Upper lobe of left lung (tissue), 6 donors: ENCODE results near the gene CPT1A. TPM values are rescaled to one million over a fixed set of nuclear protein-coding genes. Genes with fewer than 3 reads are reported as not detected.

ENCODE experiments used
- ATAC-seq, 2 donors: fragments of 200-7000 bp; cut with Tn5 transposase; one replicate each; pipeline ENCODE4 v1.9.1; 2022; ENCODE audit warnings: mild to moderate bottlenecking in 2 of 2, moderate library complexity in 2 of 2; ENCODE audit not compliant: low FRiP score in 2 of 2
- DNase-seq, 2 donors: peaks; one replicate each; pipeline ENCODE4 v3.0.0-alpha.2; 2019 to 2020
- H3K27ac ChIP-seq, 4 donors: fragments of 200-600 bp; sonication (generic); one replicate each; pipeline ENCODE4 v1.5.1; 2016 to 2019
- H3K27me3 ChIP-seq, 4 donors: fragments of 200-600 bp; sonication (generic); one replicate each; pipeline ENCODE4 v1.5.1; 2017 to 2019
- H3K36me3 ChIP-seq, 4 donors: fragments of 200-600 bp; sonication (generic); one replicate each; pipeline ENCODE4 v1.5.1; 2016 to 2019
- H3K4me1 ChIP-seq, 4 donors: fragments of 200-600 bp; sonication (generic); one replicate each; pipeline ENCODE4 v1.5.1; 2018 to 2019
- H3K4me3 ChIP-seq, 4 donors: fragments of 200-600 bp; sonication (generic); one replicate each; pipeline ENCODE4 v1.5.1; 2017 to 2019; ENCODE audit warnings: mild to moderate bottlenecking in 2 of 4, moderate library complexity in 1 of 4
- H3K9me3 ChIP-seq, 4 donors: fragments of 200-600 bp; sonication (generic); one replicate each; pipeline ENCODE4 v1.5.1; 2018 to 2019
- CTCF ChIP-seq, 6 experiments: fragments of 450-650 bp in 4 of 6; fragments of 200-600 bp in 2 of 6; sonication (generic) in 2 of 6; IDR thresholded peaks; one replicate each; pipeline ENCODE4 v1.5.1; 2016 to 2019; ENCODE audit warnings: antibody characterized with exemption in 6 of 6
- EP300 ChIP-seq, 4 donors: sonication (generic); formaldehyde crosslinking; IDR thresholded peaks; one replicate each; pipeline ENCODE4 v1.5.1; 2017; ENCODE audit warnings: antibody characterized with exemption in 4 of 4, control low read depth in 2 of 4
- POLR2A ChIP-seq, 4 donors: fragments of 450-650 bp; IDR thresholded peaks; one replicate each; pipeline ENCODE4 v1.5.1; 2016 to 2017; ENCODE audit warnings: antibody characterized with exemption in 4 of 4, mild to moderate bottlenecking in 2 of 4
- POLR2AphosphoS5 ChIP-seq, 2 donors: sonication (generic); formaldehyde crosslinking; IDR thresholded peaks; one replicate each; pipeline ENCODE4 v1.5.1; 2017; ENCODE audit warnings: antibody characterized with exemption in 2 of 2
- WGBS, 2 donors: methylation state at CpG; one replicate each; pipeline ENCODE4 v1.1.5; 2017 to 2018; 5-methylcytosine and 5-hydroxymethylcytosine counted together
- total RNA-seq, 6 donors: library from RNA; depleted of rRNA in 4 of 6; stranded (reverse); fragments of >200 nt in 4 of 6; gene quantifications; one replicate each; pipeline versions ENCODE4 v1.1.0 to v1.2.1, GENCODE V29; 2016 to 2021
- donor health status: DM: no; HTN: no; CAD: no; lungs with moderate emphysema.
- donor health status: DM: no; HTN: yes; CAD: no; lungs with severe emphysema.

The CPT1A gene
- total RNA-seq, 6 donors from 2014 or later, result 38.2 to 91.8 (median 63.3) TPM

- ATAC-seq, result no peak
- WGBS, 2 donors, result 100% methylated on average over 1 of the region's 1 CpG
- H3K4me3 ChIP-seq, result no peak overlapping the region
- no peaks in the 10 kb centered on the region for H3K36me3 ChIP-seq
- H3K27ac ChIP-seq, result no peak overlapping the region
- H3K27me3 ChIP-seq, result no peaks in the 10 kb centered on the region
- H3K4me1 ChIP-seq, result no peaks in the 10 kb centered on the region
- no peak for DNase-seq
- TF ChIP-seq EP300 (IDR thresholded peaks at IDR 0.05) (no peak), POLR2A (IDR thresholded peaks at IDR 0.05) (no peak), CTCF (IDR thresholded peaks at IDR 0.05) (no peak), POLR2AphosphoS5 (IDR thresholded peaks at IDR 0.05) (no peak)
- H3K9me3 ChIP-seq, result peaks cover 0 to 3% (median 0%) of the 10 kb centered on the region in 4 donors
Observed at GRCh38 chr11:68722143-68722542, 119.6 kb downstream of the CPT1A start.

DNA sequence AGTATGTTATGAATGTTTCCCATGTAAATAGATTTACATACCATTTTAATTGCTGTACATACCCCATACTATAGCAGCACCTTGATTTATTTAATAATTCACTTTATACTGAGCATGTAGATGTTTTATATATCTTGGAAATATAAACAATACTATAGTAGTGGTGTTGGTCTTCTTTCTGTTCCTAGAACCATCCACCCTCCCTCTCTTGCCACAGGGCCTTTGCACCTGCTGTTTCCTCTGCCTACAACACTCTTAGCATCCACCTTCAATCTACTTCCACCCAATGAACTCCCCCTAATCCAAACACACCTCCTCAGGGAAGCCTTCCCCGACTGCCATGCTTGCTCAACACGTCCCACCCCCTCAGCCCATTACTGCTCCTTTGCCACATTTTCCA lies 120.6 kb downstream of the CPT1A start:
- Histone ChIP-seq H3K36me3 (no peaks in the 10 kb centered on the region), H3K4me3 (no peak overlapping the region), H3K27me3 (no peaks in the 10 kb centered on the region), H3K9me3 (peaks cover 0 to 3% (median 0%) of the 10 kb centered on the region in 4 donors), H3K27ac (no peak overlapping the region), H3K4me1 (no peaks in the 10 kb centered on the region)
- DNase-seq, result no peak
- 97 to 98% methylated on average over 2 of the region's 2 CpGs for WGBS, 2 donors
- no peak for ATAC-seq
- TF ChIP-seq CTCF (IDR thresholded peaks at IDR 0.05) (no peak), POLR2AphosphoS5 (IDR thresholded peaks at IDR 0.05) (no peak), EP300 (IDR thresholded peaks at IDR 0.05) (no peak), POLR2A (IDR thresholded peaks at IDR 0.05) (no peak)

DNA sequence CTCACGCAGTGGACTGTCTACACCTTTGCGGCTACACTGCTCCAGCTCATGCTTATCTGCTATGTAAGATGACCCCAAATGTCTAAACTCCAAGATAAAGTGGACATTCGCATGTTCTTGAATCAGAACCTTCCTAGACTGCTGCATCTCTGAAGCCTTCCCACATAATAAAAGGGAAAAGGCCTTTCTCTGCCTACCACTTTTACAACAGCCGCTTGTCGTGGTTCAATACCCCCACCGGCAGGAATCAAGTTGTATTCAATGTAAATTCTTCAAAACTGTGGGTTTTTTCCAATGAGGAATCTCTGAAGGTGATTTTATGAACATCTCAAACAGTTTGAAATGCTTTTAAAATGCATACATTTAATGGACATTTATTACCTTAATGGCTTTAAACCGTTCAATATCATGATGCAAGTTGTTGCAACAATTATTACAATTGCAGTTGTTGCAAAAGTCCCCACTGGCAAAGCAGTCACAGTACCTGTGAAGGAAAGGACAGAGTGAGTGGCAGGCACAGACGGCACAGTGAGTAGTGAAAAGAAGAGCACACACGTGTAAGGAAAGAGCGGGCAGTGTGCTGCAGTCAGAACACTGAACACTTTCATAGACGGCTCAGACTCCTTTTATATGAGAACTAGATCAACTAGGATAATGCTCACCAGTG lies 126.1 kb downstream of the CPT1A start:
- ATAC-seq, result no peak
- WGBS, 2 donors, result 89 to 91% methylated on average over 11 of the region's 11 CpGs
- Histone ChIP-seq H3K9me3 (peaks cover 0 to 3% (median 0%) of the 10 kb centered on the region in 4 donors), H3K36me3 (no peaks in the 10 kb centered on the region), H3K4me3 (no peak overlapping the region), H3K27me3 (no peaks in the 10 kb centered on the region), H3K27ac (no peak overlapping the region), H3K4me1 (peaks cover 0 to 6% (median 0%) of the 10 kb centered on the region in 4 donors)
- TF ChIP-seq POLR2A (IDR thresholded peaks at IDR 0.05) (no peak), EP300 (IDR thresholded peaks at IDR 0.05) (no peak), CTCF (IDR thresholded peaks at IDR 0.05) (no peak), POLR2AphosphoS5 (IDR thresholded peaks at IDR 0.05) (no peak)
- DNase-seq, result no peak

DNA sequence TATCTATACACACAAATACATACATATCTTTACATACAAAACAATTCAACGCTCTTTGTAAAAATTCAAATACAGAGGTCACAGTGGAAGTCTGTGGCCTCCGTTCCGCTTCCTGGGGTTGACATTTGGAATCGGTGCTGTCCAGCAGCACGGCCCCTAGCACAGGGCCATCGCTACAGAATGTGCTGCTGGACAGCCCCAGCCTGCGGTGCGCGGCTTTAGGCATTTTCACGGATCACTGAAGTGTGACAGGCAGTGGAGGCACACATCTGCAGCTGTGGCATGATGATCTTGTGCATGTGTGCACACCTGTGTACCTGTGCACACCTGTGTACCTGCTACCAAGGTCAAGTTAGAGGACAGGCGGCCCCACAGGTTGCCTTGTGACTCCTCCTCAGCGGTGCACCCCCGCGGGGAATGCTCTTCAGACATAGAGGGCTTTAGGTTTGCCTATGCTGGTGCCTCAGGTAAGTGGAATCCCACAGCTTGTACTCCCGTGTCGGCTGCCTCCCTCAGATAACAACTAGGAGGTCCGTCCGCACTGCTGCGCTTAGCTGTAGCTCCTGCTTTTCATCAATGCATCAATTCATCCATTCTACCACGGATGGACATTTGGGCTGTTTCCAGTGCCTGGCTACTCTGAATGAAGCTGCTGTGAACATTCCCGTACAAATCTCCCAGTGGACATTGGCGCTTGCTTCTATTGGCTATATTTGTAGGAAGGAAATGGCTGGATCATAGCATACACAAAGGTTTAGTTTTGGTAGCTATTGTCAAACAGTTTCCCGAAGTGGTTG lies 127.5 kb downstream of the CPT1A start:
- Histone ChIP-seq H3K27me3 (no peaks in the 10 kb centered on the region), H3K36me3 (no peaks in the 10 kb centered on the region), H3K4me3 (no peak overlapping the region), H3K4me1 (peaks cover 0 to 6% (median 0%) of the 10 kb centered on the region in 4 donors), H3K27ac (no peak overlapping the region), H3K9me3 (no peaks in the 10 kb centered on the region)
- TF ChIP-seq POLR2AphosphoS5 (IDR thresholded peaks at IDR 0.05) (no peak), CTCF (IDR thresholded peaks at IDR 0.05) (no peak), EP300 (IDR thresholded peaks at IDR 0.05) (no peak), POLR2A (IDR thresholded peaks at IDR 0.05) (no peak)
- peak in 1 of 2 donors; percentile 31 for ATAC-seq
- 75 to 83% methylated on average over 17 to 19 of the region's 23 CpGs for whole genome bisulfite sequencing, 2 donors
- DNase-seq, result no peak
